PC-3 (cell line): ENCODE results near the gene PSTK.

Experiments used
- CTCF ChIP-seq: fragments of 300-600 bp; sonication (generic); conservative IDR thresholded peaks from 2 replicates; pipeline ENCODE4 v1.5.1; 2017; ENCODE audit warnings: antibody characterized with exemption, low read depth, mild to moderate bottlenecking, low read length
- EZH2 ChIP-seq: fragments of 300-600 bp; sonication (generic); IDR thresholded peaks from one replicate; pipeline ENCODE4 v1.6.1; 2017; ENCODE audit warnings: antibody characterized with exemption, mild to moderate bottlenecking, low read length; ENCODE audit not compliant: unreplicated experiment

GRCh38 chr10:123019264-123019663 lies 39.1 kb downstream of the PSTK start:
- TF ChIP-seq EZH2 (no peak), CTCF (no peak)
